Stimulated activated CD4-positive, alpha-beta T cell treated with anti-CD3 and anti-CD28 coated beads, TNF-alpha, amount 100 ng/mL, for 48 hours (primary cell): ENCODE measurements around the gene RPN1.

Source experiments
- DNase-seq, 3 donors: peaks; one replicate each; pipeline ENCODE4 v3.0.0-alpha.2; 2020; ENCODE audit warnings: low read depth in 3 of 3

RPN1 gene

GRCh38 chr3:128648940-128649663 lies 1.5 kb downstream of the RPN1 start:
- DNase-seq: no peak

- DNase-seq: no peak
Observed at GRCh38 chr3:128648402-128648801, 2.2 kb downstream of the RPN1 start.

- no peak for DNase-seq
Observed at GRCh38 chr3:128647307-128647706, 3.3 kb downstream of the RPN1 start.

GRCh38 chr3:128634075-128634611 lies 16.5 kb downstream of the RPN1 start:
- DNase-seq: no peak

- no peak for DNase-seq
Observed at GRCh38 chr3:128632301-128632700, 18.3 kb downstream of the RPN1 start.

GRCh38 chr3:128629936-128630335 lies 20.7 kb downstream of the RPN1 start:
- no peak for DNase-seq

GRCh38 chr3:128625409-128625945 lies 25.1 kb downstream of the RPN1 start:
- no peak for DNase-seq

GRCh38 chr3:128624526-128625138 lies 26.0 kb downstream of the RPN1 start:
- no peak for DNase-seq

GRCh38 chr3:128623762-128624176 lies 26.8 kb downstream of the RPN1 start:
- DNase-seq: no peak

- no peak for DNase-seq
Observed at GRCh38 chr3:128621931-128622330, 28.7 kb downstream of the RPN1 start.

- DNase-seq: no peak
Observed at GRCh38 chr3:128621234-128621633, 29.4 kb downstream of the RPN1 start.

GRCh38 chr3:128620268-128620691 lies 30.3 kb downstream of the RPN1 start:
- peak in 1 of 3 donors; percentile 33 for DNase-seq

- DNase-seq: no peak
Observed at GRCh38 chr3:128619146-128619890, 31.3 kb downstream of the RPN1 start.

GRCh38 chr3:128618398-128618726 lies 32.3 kb downstream of the RPN1 start:
- DNase-seq: no peak

GRCh38 chr3:128617557-128618397 lies 32.8 kb downstream of the RPN1 start:
- peak; percentile 93 to 99 (median 98) for DNase-seq

- no peak for DNase-seq
Observed at GRCh38 chr3:128617270-128617556, 33.4 kb downstream of the RPN1 start.

GRCh38 chr3:128616516-128617269 lies 33.9 kb downstream of the RPN1 start:
- no peak for DNase-seq

- no peak for DNase-seq
Observed at GRCh38 chr3:128614076-128614475, 36.5 kb downstream of the RPN1 start.

- no peak for DNase-seq
Observed at GRCh38 chr3:128613083-128613829, 37.4 kb downstream of the RPN1 start.

- DNase-seq: no peak
Observed at GRCh38 chr3:128610451-128611070, 40.1 kb downstream of the RPN1 start.
